HG03175 (cell line): Measurements from ENCODE around the gene RNF7.
"Not testable (repeated sequence)": the region's sequence is repeated elsewhere in the genome, so short reads cannot be mapped to it uniquely, and the experiment has no call there.

ENCODE experiments used
- ATAC-seq: cut with Tn5 transposase; IDR thresholded peaks from one replicate; pipeline ENCODE4 v1.9.1; 2021; ENCODE audit warnings: mild to moderate bottlenecking, moderate library complexity; ENCODE audit not compliant: unreplicated experiment

Gene RNF7

DNA sequence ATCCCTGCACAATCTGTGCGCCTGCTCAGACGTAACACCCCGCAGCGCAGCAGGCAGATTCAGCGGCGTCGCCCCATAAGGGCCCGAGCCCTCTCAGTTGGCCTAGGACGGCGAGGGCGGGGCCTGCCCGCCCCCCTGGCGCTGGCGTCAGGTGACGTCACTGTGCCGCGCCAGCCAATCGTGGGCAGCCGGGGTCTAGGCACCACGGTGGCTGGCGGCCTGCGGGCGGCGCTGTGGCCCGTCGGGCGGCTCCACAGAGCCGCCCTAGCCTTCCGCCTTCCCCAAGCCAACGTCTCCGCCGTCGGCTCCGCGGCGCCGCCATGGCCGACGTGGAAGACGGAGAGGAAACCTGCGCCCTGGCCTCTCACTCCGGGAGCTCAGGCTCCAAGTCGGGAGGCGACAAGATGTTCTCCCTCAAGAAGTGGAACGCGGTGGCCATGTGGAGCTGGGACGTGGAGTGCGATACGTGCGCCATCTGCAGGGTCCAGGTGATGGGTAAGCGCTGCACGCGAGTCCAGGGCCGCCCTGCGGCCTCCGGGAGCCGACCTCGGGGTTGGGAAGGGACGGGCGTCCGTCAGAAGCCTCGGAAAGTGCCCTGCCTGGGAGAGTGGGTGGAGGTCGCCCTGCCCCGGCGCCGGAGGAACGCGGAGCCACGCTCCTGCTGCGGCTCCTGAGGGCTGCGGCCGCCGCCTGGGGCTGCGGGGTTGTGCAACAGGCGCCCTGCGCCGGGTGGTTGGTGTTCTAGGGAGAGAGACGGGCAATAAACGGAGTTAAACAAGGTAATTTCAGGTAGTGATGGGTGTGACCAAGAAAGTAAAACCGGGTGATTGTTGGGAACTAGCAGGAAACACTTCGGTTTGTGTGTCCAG lies at the start of gene RNF7:
TSS of gene RNF7 (plus strand) at position 277 of the 869 bp plus-strand sequence. CDS start at position 321, 44 bp downstream.
- ATAC-seq = peak; percentile 95

GRCh38 chr3:141690431-141691072 lies 47.5 kb upstream of the RNF7 start:
- ATAC-seq = no peak

- ATAC-seq = not testable (repeated sequence)
Measured at GRCh38 chr3:141691471-141691870, 46.6 kb upstream of the RNF7 start.

- ATAC-seq = not testable (repeated sequence)
Measured at GRCh38 chr3:141692973-141693372, 45.1 kb upstream of the RNF7 start.

DNA sequence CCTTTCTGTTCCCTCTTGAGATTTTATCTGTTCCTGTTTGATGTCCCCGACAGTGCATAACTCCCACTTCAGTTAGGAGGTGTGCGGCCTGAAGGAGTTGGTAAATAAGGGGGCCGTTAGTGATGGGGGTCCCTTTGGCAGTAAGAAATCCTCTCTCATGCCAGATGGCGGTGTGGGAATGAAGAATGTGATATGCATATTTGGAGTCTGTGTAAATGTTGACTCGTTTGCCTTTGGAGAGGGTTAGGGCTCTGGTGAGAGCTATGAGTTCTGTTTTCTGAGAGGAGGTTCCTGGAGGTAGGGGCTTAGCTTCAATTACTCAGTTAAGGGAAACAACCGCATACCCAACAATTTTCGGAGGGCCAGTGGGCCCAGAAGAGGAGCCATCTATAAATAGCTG lies 38.8 kb upstream of the RNF7 start:
- ATAC-seq = no peak

DNA sequence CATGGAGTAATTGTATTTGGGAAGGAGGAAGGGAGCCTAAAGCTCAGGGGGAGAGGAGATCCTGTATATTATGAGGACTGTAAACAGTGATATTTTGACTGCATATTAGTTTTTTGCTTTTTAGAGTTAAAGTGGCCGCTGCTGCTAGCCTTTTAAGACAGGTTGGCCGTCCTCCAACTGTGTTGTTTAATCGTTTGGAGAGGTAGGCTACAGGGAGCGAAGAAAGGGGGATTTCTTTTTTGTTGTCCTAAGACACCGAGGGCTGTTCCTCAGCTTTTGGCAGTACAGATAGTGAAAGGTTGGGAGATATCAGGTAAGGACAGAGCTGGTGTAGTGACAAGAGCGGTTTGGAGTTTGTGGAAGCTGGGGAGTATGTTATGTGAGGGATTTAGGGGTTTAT lies 38.2 kb upstream of the RNF7 start:
- no peak for ATAC-seq

DNA sequence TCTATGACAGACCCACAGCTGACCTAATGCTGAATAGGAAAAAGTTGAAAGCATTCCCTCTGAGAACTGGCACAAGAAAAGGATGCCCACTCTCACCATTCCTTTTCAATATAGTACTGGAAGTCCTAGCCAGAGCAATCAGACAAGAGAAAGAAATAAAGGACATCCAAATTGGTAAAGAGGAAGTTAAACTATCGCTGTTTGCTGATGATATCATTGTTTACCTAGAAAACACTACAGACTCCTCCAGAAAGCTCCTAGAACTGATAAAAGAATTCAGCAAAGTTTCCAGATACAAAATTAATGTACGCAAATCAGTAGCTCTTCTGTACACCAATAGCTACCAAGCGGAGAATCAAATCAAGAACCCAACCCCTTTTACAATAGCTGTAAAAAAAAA lies 34.7 kb upstream of the RNF7 start:
- not testable (repeated sequence) for ATAC-seq

- no peak for ATAC-seq
Measured at GRCh38 chr3:141707741-141708203, 30.3 kb upstream of the RNF7 start.

GRCh38 chr3:141708367-141708766 lies 29.7 kb upstream of the RNF7 start:
- ATAC-seq = no peak

- no peak for ATAC-seq
Measured at GRCh38 chr3:141709126-141709770, 28.9 kb upstream of the RNF7 start.

GRCh38 chr3:141710121-141710520 lies 28.0 kb upstream of the RNF7 start:
- ATAC-seq = no peak

- ATAC-seq = no peak
Measured at GRCh38 chr3:141710888-141711616, 27.0 kb upstream of the RNF7 start.

DNA sequence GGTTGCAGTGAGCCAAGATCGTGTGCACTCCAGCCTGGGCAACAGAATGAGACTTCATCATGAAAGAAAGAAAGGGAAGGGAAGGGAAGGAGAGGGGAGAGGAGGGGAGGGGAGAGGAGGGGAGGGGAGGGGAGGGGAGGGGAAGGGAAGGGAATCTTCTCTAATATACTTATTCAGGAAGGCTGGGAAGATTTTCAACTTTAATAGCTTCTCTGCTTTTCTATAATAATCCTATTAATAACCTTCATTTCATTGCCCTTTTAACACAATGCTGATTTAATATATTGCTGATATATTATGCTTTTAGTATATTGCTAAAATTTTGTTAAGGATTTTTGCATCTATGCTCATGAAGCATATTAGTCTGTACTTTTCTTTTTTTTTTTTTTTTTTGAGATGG lies 23.4 kb upstream of the RNF7 start:
- ATAC-seq = no peak

GRCh38 chr3:141722081-141722480 lies 16.0 kb upstream of the RNF7 start:
- ATAC-seq = no peak

GRCh38 chr3:141722648-141723047 lies 15.4 kb upstream of the RNF7 start:
- ATAC-seq = no peak

DNA sequence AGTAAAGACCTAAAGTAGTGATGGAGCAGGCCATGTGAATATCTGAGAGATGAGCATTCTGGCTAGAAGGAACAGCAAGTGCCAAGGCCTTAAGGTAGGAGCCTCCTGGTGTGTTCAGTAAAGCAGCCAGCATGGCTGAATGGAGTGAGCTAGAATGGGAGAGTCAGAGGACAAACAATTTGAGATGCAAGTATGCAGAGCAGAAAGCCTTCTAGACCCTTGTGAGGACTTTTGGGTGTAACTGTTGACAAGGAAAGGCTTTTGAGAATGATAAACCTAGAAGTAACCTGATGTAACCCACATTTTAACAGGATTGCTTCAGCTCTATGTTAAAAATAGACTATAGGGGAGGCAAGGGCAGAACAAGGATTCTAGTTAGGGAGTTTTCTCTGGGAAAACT lies 14.8 kb upstream of the RNF7 start:
- no peak for ATAC-seq

DNA sequence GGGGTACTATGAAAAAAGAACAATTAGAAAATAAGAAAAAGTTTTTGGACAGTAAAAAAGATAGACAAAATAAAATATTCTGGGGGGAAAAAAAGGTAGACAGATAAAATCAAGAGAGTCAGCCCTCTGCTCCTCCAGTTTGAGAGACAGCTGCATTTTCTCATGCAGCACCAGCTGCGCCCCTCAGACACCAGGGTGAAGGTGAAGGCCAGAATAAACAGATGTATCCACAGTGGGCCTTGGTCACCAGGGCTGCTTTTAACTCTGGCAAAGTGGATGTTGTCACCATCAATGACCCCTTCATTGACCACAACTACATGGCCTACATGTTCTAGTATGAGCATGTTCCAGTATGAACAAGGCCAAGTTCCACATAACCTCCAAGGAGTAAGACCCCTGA lies 13.9 kb upstream of the RNF7 start:
- no peak for ATAC-seq

DNA sequence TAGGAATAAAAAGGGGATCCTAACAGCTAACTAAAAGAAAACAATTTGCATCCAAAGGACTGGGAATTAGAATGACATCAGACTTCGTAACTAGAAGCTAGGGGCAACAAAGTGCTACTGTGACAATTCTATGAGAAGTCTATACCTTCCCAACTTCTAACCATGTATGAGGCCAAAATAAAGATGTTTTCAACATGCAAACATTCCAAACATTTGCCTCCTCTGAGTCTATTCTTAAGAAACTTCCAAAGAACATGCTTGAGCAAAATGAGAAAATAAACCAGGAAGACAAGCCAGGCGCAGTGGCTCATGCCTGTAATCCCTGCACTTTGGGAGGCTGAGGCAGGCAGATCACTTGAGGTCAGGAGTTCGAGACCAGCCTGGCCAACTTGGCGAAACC lies 13.1 kb upstream of the RNF7 start:
- no peak for ATAC-seq

- no peak for ATAC-seq
Measured at GRCh38 chr3:141726483-141726882, 11.6 kb upstream of the RNF7 start.

- no peak for ATAC-seq
Measured at GRCh38 chr3:141728355-141728892, 9.7 kb upstream of the RNF7 start.

GRCh38 chr3:141729240-141729639 lies 8.9 kb upstream of the RNF7 start:
- no peak for ATAC-seq
